H1 (cell line): ENCODE data around the gene GAB2. TPM values are rescaled to one million over a fixed set of nuclear protein-coding genes. Genes with fewer than 3 reads are reported as not detected.

Source experiments
- CTCF ChIA-PET: fragments of 300-600 bp; sonication (Branson Sonifier 250); formaldehyde crosslinking; loops from one replicate; lab custom pipeline; 2021; ENCODE audit not compliant: partially characterized antibody; lab: Charles Lee
- POLR2A ChIA-PET: fragments of 300-600 bp; sonication (Branson Sonifier 250); formaldehyde crosslinking; loops from one replicate; lab custom pipeline; 2021; ENCODE audit warnings: inconsistent platforms; ENCODE audit not compliant: partially characterized antibody; lab: Charles Lee
- DNase-seq, 2 experiments: peaks; one replicate each; pipeline versions ENCODE4 v3.0.0 to v3.0.0-alpha.2; 2010 to 2022; ENCODE audit warnings: low spot score in 2 of 2, low read depth in 1 of 2, mixed read lengths in 1 of 2
- FAIRE-seq: peaks from 2 replicates; lab custom pipeline; 2011; peaks lifted over from hg19 to GRCh38; lab: Jason Lieb, UNC
- H2AFZ ChIP-seq: 2 replicates; pipeline ENCODE4 v1.8.1; 2012; ENCODE audit warnings: low read length, inconsistent platforms
- H2AK5ac ChIP-seq: 2 replicates; pipeline ENCODE4 v1.6.1; 2013; ENCODE audit warnings: low read depth, low read length
- H2BK120ac ChIP-seq: replicated peaks from 2 replicates; pipeline ENCODE3; 2013; ENCODE audit warnings: low read depth, low read length, inconsistent platforms
- H2BK12ac ChIP-seq: 2 replicates; pipeline ENCODE4 v1.6.1; 2013; ENCODE audit warnings: low read depth, low read length
- H2BK15ac ChIP-seq: 2 replicates; pipeline ENCODE4 v1.6.1; 2013; ENCODE audit warnings: low read length
- H2BK20ac ChIP-seq: 2 replicates; pipeline ENCODE4 v1.6.1; 2013; ENCODE audit warnings: low read length
- H2BK5ac ChIP-seq: 2 replicates; pipeline ENCODE4 v1.6.1; 2013; ENCODE audit warnings: low read depth, low read length
- H3K14ac ChIP-seq: 2 replicates; pipeline ENCODE4 v1.6.1; 2013; ENCODE audit warnings: inconsistent platforms; ENCODE audit not compliant: insufficient read length
- H3K18ac ChIP-seq: 2 replicates; pipeline ENCODE4 v1.6.1; 2013; ENCODE audit warnings: low read length; ENCODE audit errors: extremely low read depth
- H3K23ac ChIP-seq: 2 replicates; pipeline ENCODE4 v1.6.1; 2013; ENCODE audit warnings: inconsistent platforms; ENCODE audit not compliant: insufficient read length
- H3K23me2 ChIP-seq: 2 replicates; pipeline ENCODE4 v1.6.1; 2013; ENCODE audit warnings: low read depth, low read length
- H3K27ac ChIP-seq: 2 replicates; pipeline ENCODE4 v1.6.1; 2011; ENCODE audit warnings: low read depth, low read length, inconsistent platforms
- H3K27me3 ChIP-seq, 4 experiments: replicated peaks in 1 of 4; 1 replicate in 1 of 4; 2 replicates in 3 of 4; pipeline versions ENCODE4 v1.6.1 to v1.8.1; 2011 to 2013; ENCODE audit warnings: low read length in 3 of 4, mild to moderate bottlenecking in 3 of 4, inconsistent platforms in 2 of 4, mixed read lengths in 2 of 4, moderate library complexity in 1 of 4; ENCODE audit not compliant: control insufficient read depth in 3 of 4, insufficient read depth in 3 of 4; ENCODE audit errors: extremely low read depth in 1 of 4
- H3K36me3 ChIP-seq, 4 experiments: 2 replicates each; pipeline versions ENCODE4 v1.6.1 to v1.8.1; 2011 to 2013; ENCODE audit warnings: mild to moderate bottlenecking in 4 of 4, low read length in 3 of 4, moderate library complexity in 2 of 4, control low read depth in 1 of 4, inconsistent platforms in 1 of 4; ENCODE audit not compliant: insufficient read depth in 4 of 4, control insufficient read depth in 2 of 4
- H3K4ac ChIP-seq: replicated peaks from 2 replicates; pipeline ENCODE3; 2013; ENCODE audit warnings: low read length, low read depth, mixed read lengths, inconsistent platforms; ENCODE audit not compliant: insufficient read length
- H3K4me1 ChIP-seq, 4 experiments: replicated peaks in 1 of 4; 1 replicate in 1 of 4; 2 replicates in 3 of 4; pipeline versions ENCODE4 v1.6.1 to v1.8.1; 2011 to 2013; ENCODE audit warnings: low read length in 3 of 4, inconsistent platforms in 2 of 4, mixed read lengths in 1 of 4; ENCODE audit not compliant: insufficient read depth in 4 of 4, control insufficient read depth in 3 of 4
- H3K4me2 ChIP-seq, 2 experiments: 2 replicates each; pipeline versions ENCODE4 v1.6.1 to v1.8.1; 2011 to 2013; ENCODE audit warnings: low read depth in 2 of 2, low read length in 2 of 2, control low read depth in 1 of 2, inconsistent platforms in 1 of 2, mild to moderate bottlenecking in 1 of 2; ENCODE audit not compliant: insufficient read depth in 1 of 2
- H3K4me3 ChIP-seq, 4 experiments: fragments of 200-600, 300-600 bp in 1 of 4; sonication (generic), shearing (Covaris generic), sonication (Bioruptor Twin) in 1 of 4; 2 replicates each; pipeline versions ENCODE4 v1.5.1 to v1.8.1; 2011 to 2016; ENCODE audit warnings: low read length in 4 of 4, low read depth in 3 of 4, control low read depth in 2 of 4, inconsistent platforms in 2 of 4, mild to moderate bottlenecking in 2 of 4, mixed read lengths in 1 of 4, moderate library complexity in 1 of 4; ENCODE audit not compliant: insufficient read depth in 2 of 4; ENCODE audit errors: extremely low read depth in 1 of 4
- H3K56ac ChIP-seq: replicated peaks from 2 replicates; pipeline ENCODE3; 2013; ENCODE audit warnings: low read depth, mild to moderate bottlenecking, mixed read lengths, low read length, inconsistent platforms; ENCODE audit not compliant: insufficient read length
- H3K79me1 ChIP-seq: 2 replicates; pipeline ENCODE4 v1.6.1; 2013; ENCODE audit warnings: low read depth, low read length, control low read depth
- H3K79me2 ChIP-seq, 2 experiments: 2 replicates each; pipeline versions ENCODE4 v1.6.1 to v1.8.1; 2012 to 2013; ENCODE audit warnings: low read length in 2 of 2, mild to moderate bottlenecking in 2 of 2, inconsistent platforms in 1 of 2; ENCODE audit not compliant: insufficient read depth in 2 of 2, control insufficient read depth in 1 of 2
- H3K9ac ChIP-seq, 4 experiments: replicated peaks in 1 of 4; 1 replicate in 1 of 4; 2 replicates in 3 of 4; pipeline versions ENCODE4 v1.6.1 to v1.8.1; 2011 to 2013; ENCODE audit warnings: low read depth in 3 of 4, low read length in 3 of 4, control low read depth in 2 of 4, mild to moderate bottlenecking in 2 of 4, moderate library complexity in 2 of 4, inconsistent platforms in 1 of 4; ENCODE audit errors: extremely low read depth in 1 of 4
- H3K9me3 ChIP-seq, 2 experiments: 2 replicates each; pipeline versions ENCODE4 v1.6.1 to v1.8.1; 2012 to 2013; ENCODE audit warnings: mild to moderate bottlenecking in 2 of 2, moderate library complexity in 2 of 2, control low read depth in 1 of 2, inconsistent platforms in 1 of 2, low read depth in 1 of 2, low read length in 1 of 2, mixed read lengths in 1 of 2; ENCODE audit not compliant: insufficient read depth in 2 of 2
- H4K20me1 ChIP-seq, 2 experiments: replicated peaks in 1 of 2; 2 replicates each; pipeline versions ENCODE3 to v1.8.1; 2011 to 2013; ENCODE audit warnings: inconsistent platforms in 2 of 2, low read length in 2 of 2, mild to moderate bottlenecking in 1 of 2; ENCODE audit not compliant: insufficient read depth in 2 of 2, control insufficient read depth in 1 of 2
- H4K5ac ChIP-seq: 2 replicates; pipeline ENCODE4 v1.6.1; 2013; ENCODE audit warnings: low read length, low read depth, mixed read lengths, inconsistent platforms; ENCODE audit not compliant: insufficient read length
- H4K8ac ChIP-seq: 2 replicates; pipeline ENCODE4 v1.8.0; 2013; ENCODE audit warnings: mild to moderate bottlenecking, moderate library complexity, low read length, inconsistent platforms; ENCODE audit not compliant: insufficient read depth; ENCODE audit errors: extremely low read depth
- H4K91ac ChIP-seq: replicated peaks from 2 replicates; pipeline ENCODE3; 2013; ENCODE audit warnings: low read length, mixed read lengths, inconsistent platforms; ENCODE audit not compliant: insufficient read length
- CBX8 ChIP-seq: fragments of 300-800, 300-1000 bp; sonication (generic); IDR thresholded peaks from 2 replicates; pipeline ENCODE4 v1.7.1; 2016; ENCODE audit warnings: low read depth, low read length, borderline replicate concordance
- E2F6 ChIP-seq: IDR thresholded peaks from 2 replicates; pipeline ENCODE4 v1.6.1; 2012; ENCODE audit warnings: inconsistent platforms
- GTF2F1 ChIP-seq: IDR thresholded peaks from 2 replicates; pipeline ENCODE4 v1.6.1; 2012; ENCODE audit warnings: low read depth, low read length, improper control_type of control experiment, borderline replicate concordance
- HDAC6 ChIP-seq: IDR thresholded peaks from one replicate; pipeline ENCODE4 v1.7.1; 2012; ENCODE audit warnings: low read depth, mild to moderate bottlenecking, inconsistent platforms, low read length, moderate library complexity
- MAX ChIP-seq: IDR thresholded peaks from 2 replicates; pipeline ENCODE4 v1.6.1; 2012; ENCODE audit warnings: inconsistent platforms
- RXRA ChIP-seq: IDR thresholded peaks from 2 replicates; pipeline ENCODE4 v1.6.1; 2011; ENCODE audit warnings: low read depth, mild to moderate bottlenecking, low read length, moderate library complexity; ENCODE audit not compliant: insufficient read depth
- SIRT6 ChIP-seq: IDR thresholded peaks from one replicate; pipeline ENCODE4 v1.7.1; 2012; ENCODE audit warnings: low read length, inconsistent platforms
- SP4 ChIP-seq: IDR thresholded peaks from 2 replicates; pipeline ENCODE4 v1.6.1; 2012; ENCODE audit warnings: low read length, inconsistent platforms
- WGBS, 2 experiments: shearing (Covaris generic) in 1 of 2; methylation state at CpG; one replicate each; pipeline versions ENCODE4 v1.1.6 to v1.1.7; 2013 to 2015; ENCODE audit warnings: low lambda C conversion rate in 2 of 2, mixed read lengths in 2 of 2, inconsistent platforms in 1 of 2, low coverage in 1 of 2, missing lambda C conversion rate in 1 of 2; ENCODE audit not compliant: insufficient replicate concordance in 2 of 2, insufficient coverage in 1 of 2, insufficient read length in 1 of 2; ENCODE audit errors: extremely low coverage in 1 of 2, missing lambda C conversion rate in 1 of 2; 5-methylcytosine and 5-hydroxymethylcytosine counted together
- polyA plus RNA-seq, 7 experiments: library from polyadenylated mRNA; depleted of rRNA in 3 of 7; stranded (reverse) in 5 of 7; unstranded in 2 of 7; fragments of >200 nt in 5 of 7; fragments of 200-250 nt in 2 of 7; gene quantifications; 1 replicate in 5 of 7; 2 replicates in 1 of 7; 4 replicates in 1 of 7; pipeline versions ENCODE4 v1.2.1 to v1.2.3, GENCODE V29; 2011 to 2013; ENCODE audit warnings: missing spikeins in 2 of 7, mixed read lengths in 2 of 7
- total RNA-seq: library from RNA; stranded (reverse); fragmentation: NEBNext Ultra II Directional; extraction: Animal tissue kit (Norgen Biotek cat#: 25700); gene quantifications from 2 replicates; pipeline ENCODE4 v1.2.1, GENCODE V29; 2021

The GAB2 gene
- total and polyA plus RNA-seq, 2 of the 8 experiments (the other 6 are each of a cell fraction or from before 2014, with no cell fraction given): 6.3 to 14.0 TPM

- no peaks in the 10 kb centered on the region for H3K36me3 ChIP-seq
- no peak overlapping the region for H3K18ac ChIP-seq
- CTCF ChIA-PET: interaction anchor here (0.5 to 1.8 kb wide), 6 partner anchors 10 to 151 kb away, joined by 3 to 6 read pairs (median 4); no protein-coding TSS in a partner anchor
- no peaks in the 10 kb centered on the region for H4K20me1 ChIP-seq
- FAIRE-seq: no peak
- H2BK15ac ChIP-seq: no peak overlapping the region
- no peak overlapping the region for H2BK5ac ChIP-seq
- no peaks in the 10 kb centered on the region for H3K79me2 ChIP-seq
- no peaks in the 10 kb centered on the region; a peak in 1 of 4 replicates for H3K9me3 ChIP-seq
- H3K23me2 ChIP-seq: no peaks in the 10 kb centered on the region
- H3K14ac ChIP-seq: no peak overlapping the region
- no peak overlapping the region for H2BK120ac ChIP-seq
- H2BK12ac ChIP-seq: no peak overlapping the region
- H3K27ac ChIP-seq: no peak overlapping the region
- no peak overlapping the region for H2BK20ac ChIP-seq
- TF ChIP-seq RXRA: no peak
- no peak for TF ChIP-seq CBX8
- TF ChIP-seq SP4: no peak
- TF ChIP-seq HDAC6: no peak
- no peak for TF ChIP-seq MAX
- no peak for TF ChIP-seq GTF2F1
- no peak for TF ChIP-seq E2F6
- TF ChIP-seq SIRT6: no peak
- no peak overlapping the region for H3K4me3 ChIP-seq
- H3K4ac ChIP-seq: no peak overlapping the region
- H4K5ac ChIP-seq: no peak overlapping the region
- no peak for DNase-seq
- no peak overlapping the region for H3K56ac ChIP-seq
- H3K79me1 ChIP-seq: no peaks in the 10 kb centered on the region
- H4K8ac ChIP-seq: no peak overlapping the region
- no peak overlapping the region for H2AFZ ChIP-seq
- H3K4me2 ChIP-seq: no peak overlapping the region
- WGBS, 2 experiments: 90% methylated on average over 3 of the region's 3 CpGs; no CpG with 5 or more reads in 1 of the 2 experiments
- POLR2A ChIA-PET: no interaction called here
- no peak overlapping the region for H3K23ac ChIP-seq
- no peaks in the 10 kb centered on the region for H3K27me3 ChIP-seq
- H4K91ac ChIP-seq: no peak overlapping the region
- H3K4me1 ChIP-seq: no peaks in the 10 kb centered on the region
- H3K9ac ChIP-seq: no peak overlapping the region
- no peak overlapping the region for H2AK5ac ChIP-seq
These were observed 38.5 kb downstream of the GAB2 start for GRCh38 chr11:78379039-78379670.
